ENCODE measurements around the gene THSD4.

GRCh38 chr15:71517751-71518150, 402.5 kb downstream of the THSD4 start:
- no peak for TF ChIP-seq CTCF (IDR thresholded peaks at IDR 0.05)
- no peak for TF ChIP-seq POLR2AphosphoS5 (IDR thresholded peaks at IDR 0.05)
- no peak for TF ChIP-seq POLR2A (IDR thresholded peaks at IDR 0.05)

Data from upper lobe of left lung (tissue), 4 donors.